ENCODE data around the gene NDE1.
"Not testable (repeated sequence)": the region's sequence is repeated elsewhere in the genome, so short reads cannot be mapped to it uniquely, and the experiment has no call there.

The NDE1 gene

GRCh38 chr16:15621456-15621855 lies 28.6 kb upstream of the NDE1 start:
- no peak for DNase-seq

GRCh38 chr16:15621889-15622288 lies 28.2 kb upstream of the NDE1 start:
- DNase-seq, result no peak

GRCh38 chr16:15631730-15632409 lies 18.2 kb upstream of the NDE1 start:
- no peak for DNase-seq

GRCh38 chr16:15635926-15636325 lies 14.1 kb upstream of the NDE1 start:
- DNase-seq, result no peak

GRCh38 chr16:15636392-15636873 lies 13.6 kb upstream of the NDE1 start:
- DNase-seq, result no peak

- DNase-seq, result no peak
These were observed 10.9 kb upstream of the NDE1 start for GRCh38 chr16:15639061-15639568.

GRCh38 chr16:15640966-15641365 lies 9.1 kb upstream of the NDE1 start:
- no peak for DNase-seq

GRCh38 chr16:15641753-15642556 lies 8.1 kb upstream of the NDE1 start:
- DNase-seq, result no peak

- DNase-seq, result no peak
These were observed 7.4 kb upstream of the NDE1 start for GRCh38 chr16:15642557-15643047.

- peak; percentile 93 for DNase-seq
These were observed 6.7 kb upstream of the NDE1 start, which contains the start of gene MARF1 for GRCh38 chr16:15643048-15643945. MARF1 (minus strand) TSS chr16:15643154; CDS start chr16:15639233, 3,921 bp downstream.

GRCh38 chr16:15643946-15644250 lies 6.1 kb upstream of the NDE1 start:
- no peak for DNase-seq

- DNase-seq, result no peak
These were observed 5.6 kb upstream of the NDE1 start for GRCh38 chr16:15644267-15644961.

- DNase-seq, result not testable (repeated sequence)
These were observed 5.0 kb upstream of the NDE1 start for GRCh38 chr16:15644962-15645465.

- not testable (repeated sequence) for DNase-seq
These were observed 3.3 kb upstream of the NDE1 start for GRCh38 chr16:15646557-15647293.

- DNase-seq, result no peak
These were observed 2.6 kb upstream of the NDE1 start for GRCh38 chr16:15647294-15648014.

- no peak for DNase-seq
These were observed 1.8 kb upstream of the NDE1 start for GRCh38 chr16:15648135-15648730.

GRCh38 chr16:15649311-15649710 lies 734 bp upstream of the NDE1 start:
- DNase-seq, result not testable (repeated sequence)

- no peak for DNase-seq
These were observed 372 bp upstream of the NDE1 start for GRCh38 chr16:15649727-15650018.

GRCh38 chr16:15650698-15651171 lies 690 bp downstream of the NDE1 start:
- no peak for DNase-seq

Measured in GOT3 (cell line).